GM23338 (cell line): Measurements from ENCODE around the gene TMEM63A. TPM values are rescaled to one million over a fixed set of nuclear protein-coding genes. Genes with fewer than 3 reads are reported as not detected.

Experiments used
- ATAC-seq: fragments of 200-7000 bp; cut with Tn5 transposase; 3 replicates; pipeline ENCODE4 v1.9.1; 2020
- DNase-seq: peaks from one replicate; pipeline ENCODE4 v3.0.0-alpha.2; 2015; ENCODE audit warnings: low spot score
- H2AFZ ChIP-seq: fragments of 200-600 bp; sonication (generic); 2 replicates; pipeline ENCODE4 v1.8.0; 2016; ENCODE audit warnings: antibody characterized with exemption, mild to moderate bottlenecking, moderate library complexity
- H3F3A ChIP-seq: fragments of 200-600 bp; sonication (generic); replicated peaks from 2 replicates; pipeline ENCODE4 v1.8.0; 2017; ENCODE audit warnings: antibody characterized with exemption, mixed run types, low read depth
- H3K27ac ChIP-seq: fragments of 200-600 bp; sonication (generic); 2 replicates; pipeline ENCODE4 v1.6.1; 2016; ENCODE audit warnings: low read depth
- H3K27me3 ChIP-seq: fragments of 200-600 bp; sonication (generic); 2 replicates; pipeline ENCODE4 v1.8.0; 2016; ENCODE audit warnings: mild to moderate bottlenecking, mixed run types, moderate library complexity; ENCODE audit not compliant: insufficient read depth
- H3K36me3 ChIP-seq: fragments of 200-600 bp; sonication (generic); 2 replicates; pipeline ENCODE4 v1.8.0; 2016; ENCODE audit warnings: mild to moderate bottlenecking; ENCODE audit not compliant: insufficient read depth
- H3K4me1 ChIP-seq: fragments of 200-600 bp; sonication (generic); 2 replicates; pipeline ENCODE4 v1.8.0; 2016; ENCODE audit warnings: mild to moderate bottlenecking, moderate library complexity; ENCODE audit not compliant: insufficient read depth
- H3K4me2 ChIP-seq: fragments of 200-600 bp; sonication (generic); 2 replicates; pipeline ENCODE4 v1.7.1; 2017; ENCODE audit warnings: mixed run types
- H3K4me3 ChIP-seq: fragments of 200-600 bp; sonication (generic); 2 replicates; pipeline ENCODE4 v1.6.1; 2016; ENCODE audit warnings: mixed run types
- H3K79me2 ChIP-seq: fragments of 200-600 bp; sonication (generic); replicated peaks from 2 replicates; pipeline ENCODE4 v1.8.0; 2017; ENCODE audit warnings: mild to moderate bottlenecking; ENCODE audit not compliant: insufficient read depth
- H3K9me2 ChIP-seq: fragments of 200-600 bp; sonication (generic); 2 replicates; pipeline ENCODE4 v1.8.0; 2017; ENCODE audit not compliant: insufficient read depth
- H4K20me1 ChIP-seq: fragments of 200-600 bp; sonication (generic); replicated peaks from 2 replicates; pipeline ENCODE4 v1.8.0; 2017; ENCODE audit warnings: mild to moderate bottlenecking; ENCODE audit not compliant: insufficient read depth
- H3K27ac Mint-ChIP-seq: 2 replicates; pipeline ENCODE4 v1.8.0; 2020; ENCODE audit warnings: inconsistent platforms, mild to moderate bottlenecking, moderate library complexity, mixed read lengths
- H3K27me3 Mint-ChIP-seq: 3 replicates; pipeline ENCODE4 v1.8.0; 2022; ENCODE audit warnings: low read depth, mild to moderate bottlenecking, moderate library complexity, mixed read lengths, inconsistent platforms; ENCODE audit not compliant: insufficient read depth, poor library complexity
- H3K36me3 Mint-ChIP-seq: 3 replicates; pipeline ENCODE4 v1.8.0; 2021; ENCODE audit warnings: low read depth, mild to moderate bottlenecking, inconsistent platforms, moderate library complexity, mixed read lengths
- H3K4me1 Mint-ChIP-seq: 3 replicates; pipeline ENCODE4 v1.8.0; 2020; ENCODE audit warnings: mild to moderate bottlenecking, inconsistent platforms, mixed read lengths
- H3K4me3 Mint-ChIP-seq: 3 replicates; pipeline ENCODE4 v1.8.0; 2021; ENCODE audit warnings: moderate library complexity, mild to moderate bottlenecking, inconsistent platforms, mixed read lengths
- H3K9me3 Mint-ChIP-seq: 3 replicates; pipeline ENCODE4 v1.8.0; 2020; ENCODE audit warnings: moderate library complexity, mild to moderate bottlenecking, inconsistent platforms, mixed read lengths
- CREB1 ChIP-seq: fragments of 250-450 bp; sonication (Bioruptor Pico); IDR thresholded peaks from 2 replicates; pipeline ENCODE4 v1.5.0; 2020; ENCODE audit warnings: low read depth, mild to moderate bottlenecking, moderate library complexity
- EZH2 ChIP-seq: fragments of 200-600 bp; sonication (generic); IDR thresholded peaks from one replicate; pipeline ENCODE4 v1.8.0; 2017; ENCODE audit warnings: antibody characterized with exemption, mild to moderate bottlenecking, low read depth; ENCODE audit not compliant: unreplicated experiment
- EZH2phosphoT487 ChIP-seq: fragments of 200-600 bp; sonication (generic); IDR thresholded peaks from one replicate; pipeline ENCODE4 v1.8.1; 2018; ENCODE audit warnings: antibody characterized with exemption; ENCODE audit not compliant: unreplicated experiment
- JUNB ChIP-seq: IDR thresholded peaks from one replicate; pipeline ENCODE4 v1.6.1; 2016; ENCODE audit warnings: antibody characterized with exemption; ENCODE audit not compliant: unreplicated experiment
- NANOG ChIP-seq: IDR thresholded peaks from 2 replicates; pipeline ENCODE4 v1.6.1; 2016; ENCODE audit warnings: antibody characterized with exemption, borderline replicate concordance
- POLR2AphosphoS5 ChIP-seq: IDR thresholded peaks from 2 replicates; pipeline ENCODE4 v1.6.1; 2016; ENCODE audit warnings: antibody characterized with exemption, low read depth
- STAT1 ChIP-seq: IDR thresholded peaks from one replicate; pipeline ENCODE4 v1.6.1; 2016; ENCODE audit warnings: antibody characterized with exemption; ENCODE audit not compliant: unreplicated experiment
- ZNF114 ChIP-seq: fragments of 250-450 bp; sonication (Bioruptor Pico); IDR thresholded peaks from 2 replicates; pipeline ENCODE4 v1.5.0; 2020; ENCODE audit warnings: mild to moderate bottlenecking, moderate library complexity
- ZNF331 ChIP-seq: fragments of 250-450 bp; sonication (Bioruptor Pico); IDR thresholded peaks from 2 replicates; pipeline ENCODE4 v1.5.0; 2020; ENCODE audit warnings: low read depth, mild to moderate bottlenecking, moderate library complexity
- polyA plus RNA-seq: library from polyadenylated mRNA; unstranded; fragments of >200 nt; fragmentation: Nextera tagmentation; extraction: Ambion mirVana; gene quantifications from 2 replicates; pipeline ENCODE4 v1.2.1, GENCODE V29; 2016
- total RNA-seq: library from RNA; depleted of rRNA; stranded (reverse); fragments of >200 nt; shearing (Covaris generic); gene quantifications from 2 replicates; pipeline ENCODE4 v1.2.3, GENCODE V29; 2014
- TF ChIP-seq, protein P1 (sequence below): IDR thresholded peaks from 2 replicates; pipeline ENCODE4 v1.6.1; 2016; ENCODE audit warnings: antibody characterized with exemption
- TF ChIP-seq, protein P2 (sequence below): IDR thresholded peaks from one replicate; pipeline ENCODE4 v1.6.1; 2018; ENCODE audit warnings: antibody characterized with exemption; ENCODE audit not compliant: unreplicated experiment
- TF ChIP-seq, protein P3 (sequence below): fragments of 250-450 bp; sonication (Bioruptor Pico); IDR thresholded peaks from 2 replicates; pipeline ENCODE4 v1.5.0; 2020; ENCODE audit warnings: mild to moderate bottlenecking, moderate library complexity
- TF ChIP-seq, protein P4 (sequence below), 2 experiments: fragments of 200-600 bp in 1 of 2; sonication (generic) in 1 of 2; conservative IDR thresholded peaks; 2 replicates each; pipeline versions ENCODE4 v1.5.1 to v1.6.1; 2016 to 2017; ENCODE audit warnings: antibody characterized with exemption in 2 of 2, low read depth in 2 of 2, mild to moderate bottlenecking in 2 of 2, moderate library complexity in 1 of 2

Gene TMEM63A
- total and polyA plus RNA-seq, 2 experiments from 2014 or later = 31.7 to 76.9 TPM

DNA sequence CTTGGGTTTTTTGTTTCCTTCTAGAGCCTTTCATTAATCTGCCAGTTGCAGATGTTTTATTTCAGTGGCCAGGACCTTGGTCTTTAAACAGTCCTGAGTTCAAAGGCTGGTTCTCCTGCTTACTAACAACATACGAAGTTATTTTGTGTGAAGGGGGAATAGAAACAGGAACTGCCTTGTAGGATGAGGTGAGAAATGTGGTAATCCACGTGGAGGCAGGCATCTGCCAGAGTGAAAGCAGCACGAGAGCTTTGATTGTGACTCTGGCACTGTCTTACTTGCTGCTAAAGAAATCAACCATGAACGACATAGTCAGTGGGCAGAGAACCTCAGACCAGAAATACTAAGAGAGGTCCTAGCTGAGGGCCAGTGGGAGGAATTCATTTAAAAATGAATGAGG, 30.4 kb downstream of the TMEM63A start:
- no peak overlapping the region for H3K27ac ChIP-seq
- Mint-ChIP-seq H3K27me3 (peaks cover 15% of the 10 kb centered on the region), H3K4me3 (no peak overlapping the region), H3K4me1 (peaks cover 15% of the 10 kb centered on the region; the same call in 2 of the 3 replicates), H3K9me3 (peaks cover 19% of the 10 kb centered on the region), H3K36me3 (peaks cover 83% of the 10 kb centered on the region), H3K27ac (no peak overlapping the region)
- H2AFZ ChIP-seq = no peak overlapping the region
- TF ChIP-seq, protein P1, sequence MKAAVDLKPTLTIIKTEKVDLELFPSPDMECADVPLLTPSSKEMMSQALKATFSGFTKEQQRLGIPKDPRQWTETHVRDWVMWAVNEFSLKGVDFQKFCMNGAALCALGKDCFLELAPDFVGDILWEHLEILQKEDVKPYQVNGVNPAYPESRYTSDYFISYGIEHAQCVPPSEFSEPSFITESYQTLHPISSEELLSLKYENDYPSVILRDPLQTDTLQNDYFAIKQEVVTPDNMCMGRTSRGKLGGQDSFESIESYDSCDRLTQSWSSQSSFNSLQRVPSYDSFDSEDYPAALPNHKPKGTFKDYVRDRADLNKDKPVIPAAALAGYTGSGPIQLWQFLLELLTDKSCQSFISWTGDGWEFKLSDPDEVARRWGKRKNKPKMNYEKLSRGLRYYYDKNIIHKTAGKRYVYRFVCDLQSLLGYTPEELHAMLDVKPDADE = no peak
- TF ChIP-seq STAT1 = no peak
- no peak for TF ChIP-seq NANOG
- TF ChIP-seq EZH2phosphoT487 = no peak
- TF ChIP-seq, protein P2, sequence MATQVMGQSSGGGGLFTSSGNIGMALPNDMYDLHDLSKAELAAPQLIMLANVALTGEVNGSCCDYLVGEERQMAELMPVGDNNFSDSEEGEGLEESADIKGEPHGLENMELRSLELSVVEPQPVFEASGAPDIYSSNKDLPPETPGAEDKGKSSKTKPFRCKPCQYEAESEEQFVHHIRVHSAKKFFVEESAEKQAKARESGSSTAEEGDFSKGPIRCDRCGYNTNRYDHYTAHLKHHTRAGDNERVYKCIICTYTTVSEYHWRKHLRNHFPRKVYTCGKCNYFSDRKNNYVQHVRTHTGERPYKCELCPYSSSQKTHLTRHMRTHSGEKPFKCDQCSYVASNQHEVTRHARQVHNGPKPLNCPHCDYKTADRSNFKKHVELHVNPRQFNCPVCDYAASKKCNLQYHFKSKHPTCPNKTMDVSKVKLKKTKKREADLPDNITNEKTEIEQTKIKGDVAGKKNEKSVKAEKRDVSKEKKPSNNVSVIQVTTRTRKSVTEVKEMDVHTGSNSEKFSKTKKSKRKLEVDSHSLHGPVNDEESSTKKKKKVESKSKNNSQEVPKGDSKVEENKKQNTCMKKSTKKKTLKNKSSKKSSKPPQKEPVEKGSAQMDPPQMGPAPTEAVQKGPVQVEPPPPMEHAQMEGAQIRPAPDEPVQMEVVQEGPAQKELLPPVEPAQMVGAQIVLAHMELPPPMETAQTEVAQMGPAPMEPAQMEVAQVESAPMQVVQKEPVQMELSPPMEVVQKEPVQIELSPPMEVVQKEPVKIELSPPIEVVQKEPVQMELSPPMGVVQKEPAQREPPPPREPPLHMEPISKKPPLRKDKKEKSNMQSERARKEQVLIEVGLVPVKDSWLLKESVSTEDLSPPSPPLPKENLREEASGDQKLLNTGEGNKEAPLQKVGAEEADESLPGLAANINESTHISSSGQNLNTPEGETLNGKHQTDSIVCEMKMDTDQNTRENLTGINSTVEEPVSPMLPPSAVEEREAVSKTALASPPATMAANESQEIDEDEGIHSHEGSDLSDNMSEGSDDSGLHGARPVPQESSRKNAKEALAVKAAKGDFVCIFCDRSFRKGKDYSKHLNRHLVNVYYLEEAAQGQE = no peak
- TF ChIP-seq EZH2 = no peak
- TF ChIP-seq POLR2AphosphoS5 = no peak
- TF ChIP-seq CREB1 (CRISPR knock-in tag) = no peak
- no peak for TF ChIP-seq JUNB
- TF ChIP-seq, protein P3, sequence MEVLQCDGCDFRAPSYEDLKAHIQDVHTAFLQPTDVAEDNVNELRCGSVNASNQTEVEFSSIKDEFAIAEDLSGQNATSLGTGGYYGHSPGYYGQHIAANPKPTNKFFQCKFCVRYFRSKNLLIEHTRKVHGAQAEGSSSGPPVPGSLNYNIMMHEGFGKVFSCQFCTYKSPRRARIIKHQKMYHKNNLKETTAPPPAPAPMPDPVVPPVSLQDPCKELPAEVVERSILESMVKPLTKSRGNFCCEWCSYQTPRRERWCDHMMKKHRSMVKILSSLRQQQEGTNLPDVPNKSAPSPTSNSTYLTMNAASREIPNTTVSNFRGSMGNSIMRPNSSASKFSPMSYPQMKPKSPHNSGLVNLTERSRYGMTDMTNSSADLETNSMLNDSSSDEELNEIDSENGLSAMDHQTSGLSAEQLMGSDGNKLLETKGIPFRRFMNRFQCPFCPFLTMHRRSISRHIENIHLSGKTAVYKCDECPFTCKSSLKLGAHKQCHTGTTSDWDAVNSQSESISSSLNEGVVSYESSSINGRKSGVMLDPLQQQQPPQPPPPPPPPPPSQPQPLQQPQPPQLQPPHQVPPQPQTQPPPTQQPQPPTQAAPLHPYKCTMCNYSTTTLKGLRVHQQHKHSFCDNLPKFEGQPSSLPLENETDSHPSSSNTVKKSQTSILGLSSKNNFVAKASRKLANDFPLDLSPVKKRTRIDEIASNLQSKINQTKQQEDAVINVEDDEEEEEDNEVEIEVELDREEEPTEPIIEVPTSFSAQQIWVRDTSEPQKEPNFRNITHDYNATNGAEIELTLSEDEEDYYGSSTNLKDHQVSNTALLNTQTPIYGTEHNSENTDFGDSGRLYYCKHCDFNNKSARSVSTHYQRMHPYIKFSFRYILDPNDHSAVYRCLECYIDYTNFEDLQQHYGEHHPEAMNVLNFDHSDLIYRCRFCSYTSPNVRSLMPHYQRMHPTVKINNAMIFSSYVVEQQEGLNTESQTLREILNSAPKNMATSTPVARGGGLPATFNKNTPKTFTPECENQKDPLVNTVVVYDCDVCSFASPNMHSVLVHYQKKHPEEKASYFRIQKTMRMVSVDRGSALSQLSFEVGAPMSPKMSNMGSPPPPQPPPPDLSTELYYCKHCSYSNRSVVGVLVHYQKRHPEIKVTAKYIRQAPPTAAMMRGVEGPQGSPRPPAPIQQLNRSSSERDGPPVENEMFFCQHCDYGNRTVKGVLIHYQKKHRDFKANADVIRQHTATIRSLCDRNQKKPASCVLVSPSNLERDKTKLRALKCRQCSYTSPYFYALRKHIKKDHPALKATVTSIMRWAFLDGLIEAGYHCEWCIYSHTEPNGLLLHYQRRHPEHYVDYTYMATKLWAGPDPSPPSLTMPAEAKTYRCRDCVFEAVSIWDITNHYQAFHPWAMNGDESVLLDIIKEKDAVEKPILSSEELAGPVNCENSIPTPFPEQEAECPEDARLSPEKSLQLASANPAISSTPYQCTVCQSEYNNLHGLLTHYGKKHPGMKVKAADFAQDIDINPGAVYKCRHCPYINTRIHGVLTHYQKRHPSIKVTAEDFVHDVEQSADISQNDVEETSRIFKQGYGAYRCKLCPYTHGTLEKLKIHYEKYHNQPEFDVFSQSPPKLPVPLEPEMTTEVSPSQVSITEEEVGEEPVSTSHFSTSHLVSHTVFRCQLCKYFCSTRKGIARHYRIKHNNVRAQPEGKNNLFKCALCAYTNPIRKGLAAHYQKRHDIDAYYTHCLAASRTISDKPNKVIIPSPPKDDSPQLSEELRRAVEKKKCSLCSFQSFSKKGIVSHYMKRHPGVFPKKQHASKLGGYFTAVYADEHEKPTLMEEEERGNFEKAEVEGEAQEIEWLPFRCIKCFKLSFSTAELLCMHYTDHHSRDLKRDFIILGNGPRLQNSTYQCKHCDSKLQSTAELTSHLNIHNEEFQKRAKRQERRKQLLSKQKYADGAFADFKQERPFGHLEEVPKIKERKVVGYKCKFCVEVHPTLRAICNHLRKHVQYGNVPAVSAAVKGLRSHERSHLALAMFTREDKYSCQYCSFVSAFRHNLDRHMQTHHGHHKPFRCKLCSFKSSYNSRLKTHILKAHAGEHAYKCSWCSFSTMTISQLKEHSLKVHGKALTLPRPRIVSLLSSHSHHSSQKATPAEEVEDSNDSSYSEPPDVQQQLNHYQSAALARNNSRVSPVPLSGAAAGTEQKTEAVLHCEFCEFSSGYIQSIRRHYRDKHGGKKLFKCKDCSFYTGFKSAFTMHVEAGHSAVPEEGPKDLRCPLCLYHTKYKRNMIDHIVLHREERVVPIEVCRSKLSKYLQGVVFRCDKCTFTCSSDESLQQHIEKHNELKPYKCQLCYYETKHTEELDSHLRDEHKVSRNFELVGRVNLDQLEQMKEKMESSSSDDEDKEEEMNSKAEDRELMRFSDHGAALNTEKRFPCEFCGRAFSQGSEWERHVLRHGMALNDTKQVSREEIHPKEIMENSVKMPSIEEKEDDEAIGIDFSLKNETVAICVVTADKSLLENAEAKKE (CRISPR knock-in tag) = no peak
- TF ChIP-seq ZNF331 (CRISPR knock-in tag) = no peak
- no peak for TF ChIP-seq ZNF114 (CRISPR knock-in tag)
- TF ChIP-seq, protein P4, sequence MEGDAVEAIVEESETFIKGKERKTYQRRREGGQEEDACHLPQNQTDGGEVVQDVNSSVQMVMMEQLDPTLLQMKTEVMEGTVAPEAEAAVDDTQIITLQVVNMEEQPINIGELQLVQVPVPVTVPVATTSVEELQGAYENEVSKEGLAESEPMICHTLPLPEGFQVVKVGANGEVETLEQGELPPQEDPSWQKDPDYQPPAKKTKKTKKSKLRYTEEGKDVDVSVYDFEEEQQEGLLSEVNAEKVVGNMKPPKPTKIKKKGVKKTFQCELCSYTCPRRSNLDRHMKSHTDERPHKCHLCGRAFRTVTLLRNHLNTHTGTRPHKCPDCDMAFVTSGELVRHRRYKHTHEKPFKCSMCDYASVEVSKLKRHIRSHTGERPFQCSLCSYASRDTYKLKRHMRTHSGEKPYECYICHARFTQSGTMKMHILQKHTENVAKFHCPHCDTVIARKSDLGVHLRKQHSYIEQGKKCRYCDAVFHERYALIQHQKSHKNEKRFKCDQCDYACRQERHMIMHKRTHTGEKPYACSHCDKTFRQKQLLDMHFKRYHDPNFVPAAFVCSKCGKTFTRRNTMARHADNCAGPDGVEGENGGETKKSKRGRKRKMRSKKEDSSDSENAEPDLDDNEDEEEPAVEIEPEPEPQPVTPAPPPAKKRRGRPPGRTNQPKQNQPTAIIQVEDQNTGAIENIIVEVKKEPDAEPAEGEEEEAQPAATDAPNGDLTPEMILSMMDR (conservative IDR thresholded peaks at IDR 0.05; ENCODE audit: low read depth in 2 of 2) = no peak
- DNase-seq (no peak), ATAC-seq (no peak)
- no peaks in the 10 kb centered on the region for H3K4me1 ChIP-seq
- H3K27me3 ChIP-seq = no peaks in the 10 kb centered on the region
- H3K4me2 ChIP-seq = no peak overlapping the region
- no peak overlapping the region for H3K4me3 ChIP-seq
- peaks cover 13% of the 10 kb centered on the region for H3F3A ChIP-seq
- H3K36me3 ChIP-seq = peaks cover 50% of the 10 kb centered on the region
- no peaks in the 10 kb centered on the region for H3K9me2 ChIP-seq
- no peaks in the 10 kb centered on the region; the same call in 1 of the 2 replicates for H4K20me1 ChIP-seq
- H3K79me2 ChIP-seq = no peaks in the 10 kb centered on the region
